Liver (tissue), 9 donors: ENCODE data around the gene PEAK1. TPM values are rescaled to one million over a fixed set of nuclear protein-coding genes. Genes with fewer than 3 reads are reported as not detected.
"Not testable (repeated sequence)": the region's sequence is repeated elsewhere in the genome, so short reads cannot be mapped to it uniquely, and the experiment has no call there.

Experiments used
- DNase-seq: peaks from one replicate; pipeline ENCODE4 v3.0.0-alpha.2; 2017; ENCODE audit warnings: low spot score
- H3K27ac ChIP-seq, 2 donors: one replicate each; pipeline ENCODE4 v1.7.0; 2013; ENCODE audit warnings: inconsistent platforms in 2 of 2, low read length in 2 of 2, control low read depth in 1 of 2, low read depth in 1 of 2, mild to moderate bottlenecking in 1 of 2
- H3K27me3 ChIP-seq, 4 donors: one replicate each; pipeline versions ENCODE4 v1.6.1 to v1.7.0; 2013; ENCODE audit warnings: low read length in 3 of 4, inconsistent platforms in 1 of 4, mild to moderate bottlenecking in 1 of 4, moderate library complexity in 1 of 4; ENCODE audit not compliant: control insufficient read depth in 4 of 4, insufficient read depth in 4 of 4
- H3K36me3 ChIP-seq, 4 donors: one replicate each; pipeline versions ENCODE4 v1.6.1 to v1.7.0; 2013; ENCODE audit warnings: low read length in 3 of 4, mild to moderate bottlenecking in 3 of 4, low read depth in 1 of 4, moderate library complexity in 1 of 4; ENCODE audit not compliant: control insufficient read depth in 4 of 4, insufficient read depth in 3 of 4
- H3K4me1 ChIP-seq, 4 donors: one replicate each; pipeline versions ENCODE4 v1.6.1 to v1.7.0; 2013; ENCODE audit warnings: low read length in 3 of 4, mild to moderate bottlenecking in 3 of 4, moderate library complexity in 1 of 4; ENCODE audit not compliant: control insufficient read depth in 4 of 4, insufficient read depth in 4 of 4
- H3K4me3 ChIP-seq, 3 donors: one replicate each; pipeline versions ENCODE4 v1.6.1 to v1.7.0; 2013; ENCODE audit warnings: low read length in 3 of 3, control low read depth in 1 of 3, low read depth in 1 of 3, mild to moderate bottlenecking in 1 of 3
- H3K9ac ChIP-seq, 2 donors: one replicate each; pipeline ENCODE4 v1.7.0; 2013; ENCODE audit warnings: low read length in 2 of 2, mild to moderate bottlenecking in 2 of 2, moderate library complexity in 2 of 2, control low read depth in 1 of 2, low read depth in 1 of 2
- H3K9me3 ChIP-seq, 4 donors: one replicate each; pipeline versions ENCODE4 v1.6.1 to v1.7.0; 2013; ENCODE audit warnings: low read length in 3 of 4; ENCODE audit not compliant: control insufficient read depth in 4 of 4
- EGR1 ChIP-seq, 2 donors: IDR thresholded peaks; 2 replicates each; pipeline ENCODE4 v1.6.1; 2016 to 2018; ENCODE audit warnings: antibody characterized with exemption in 2 of 2, low read depth in 2 of 2
- FOXA1 ChIP-seq: IDR thresholded peaks from 2 replicates; pipeline ENCODE4 v1.6.1; 2016; ENCODE audit warnings: antibody characterized with exemption
- GABPA ChIP-seq, 2 donors: IDR thresholded peaks in 1 of 2; conservative IDR thresholded peaks in 1 of 2; 2 replicates each; pipeline ENCODE4 v1.6.1; 2016; ENCODE audit warnings: antibody characterized with exemption in 2 of 2, mild to moderate bottlenecking in 1 of 2, moderate library complexity in 1 of 2
- HNF4A ChIP-seq, 2 donors: conservative IDR thresholded peaks; 2 replicates each; pipeline ENCODE4 v1.6.1; 2016; ENCODE audit warnings: antibody characterized with exemption in 2 of 2, mild to moderate bottlenecking in 2 of 2
- HNF4G ChIP-seq: IDR thresholded peaks from 2 replicates; pipeline ENCODE4 v1.6.1; 2016; ENCODE audit warnings: antibody characterized with exemption
- JUND ChIP-seq, 2 donors: IDR thresholded peaks; 2 replicates each; pipeline ENCODE4 v1.6.1; 2016; ENCODE audit warnings: antibody characterized with exemption in 2 of 2
- NR2F2 ChIP-seq: IDR thresholded peaks from 2 replicates; pipeline ENCODE4 v1.6.1; 2016; ENCODE audit warnings: antibody characterized with exemption
- RAD21 ChIP-seq, 2 donors: IDR thresholded peaks; 2 replicates each; pipeline ENCODE4 v1.6.1; 2016; ENCODE audit warnings: antibody characterized with exemption in 2 of 2, mild to moderate bottlenecking in 2 of 2
- RXRA ChIP-seq, 2 donors: IDR thresholded peaks; 2 replicates each; pipeline ENCODE4 v1.6.1; 2017 to 2018; ENCODE audit warnings: antibody characterized with exemption in 2 of 2, mild to moderate bottlenecking in 1 of 2
- SP1 ChIP-seq: IDR thresholded peaks from 2 replicates; pipeline ENCODE4 v1.6.1; 2018; ENCODE audit warnings: antibody characterized with exemption, mild to moderate bottlenecking
- WGBS: extraction: QIAGEN DNeasy Blood & Tissue Kit; methylation state at CpG from one replicate; pipeline ENCODE4 v1.1.7; 2013; 5-methylcytosine and 5-hydroxymethylcytosine counted together
- polyA plus RNA-seq, 2 donors: library from polyadenylated mRNA; stranded (reverse) in 1 of 2; unstranded in 1 of 2; fragments of 200-250 nt in 1 of 2; fragments of >200 nt in 1 of 2; fragmentation: Nextera tagmentation in 1 of 2; extraction: Ambion mirVana in 1 of 2; gene quantifications; one replicate each; pipeline versions ENCODE4 v1.2.1 to v1.2.3, GENCODE V29; 2013 to 2015
- total RNA-seq, 2 donors: library from RNA; depleted of rRNA; stranded (reverse); fragments of >200 nt; gene quantifications; one replicate each; pipeline ENCODE4 v1.2.3, GENCODE V29; 2014
- TF ChIP-seq, protein P1 (sequence below): IDR thresholded peaks from 2 replicates; pipeline ENCODE4 v1.6.1; 2016; ENCODE audit warnings: antibody characterized with exemption
- TF ChIP-seq, protein P2 (sequence below): IDR thresholded peaks from 2 replicates; pipeline ENCODE4 v1.6.1; 2016; ENCODE audit warnings: antibody characterized with exemption
- TF ChIP-seq, protein P3 (sequence below): fragments of 150-350 bp; IDR thresholded peaks from 2 replicates; pipeline ENCODE4 v1.5.1; 2017; ENCODE audit warnings: improper control_type of control experiment, low read depth, low read length; ENCODE audit not compliant: missing input control
- donor health status: healthy.
- donor health status: healthy.
- donor health status: healthy.
- donor health status: healthy.
- donor health status: healthy.

The PEAK1 gene
- total and polyA plus RNA-seq, 4 donors: 1.8 to 14.9 (median 5.8) TPM

DNA sequence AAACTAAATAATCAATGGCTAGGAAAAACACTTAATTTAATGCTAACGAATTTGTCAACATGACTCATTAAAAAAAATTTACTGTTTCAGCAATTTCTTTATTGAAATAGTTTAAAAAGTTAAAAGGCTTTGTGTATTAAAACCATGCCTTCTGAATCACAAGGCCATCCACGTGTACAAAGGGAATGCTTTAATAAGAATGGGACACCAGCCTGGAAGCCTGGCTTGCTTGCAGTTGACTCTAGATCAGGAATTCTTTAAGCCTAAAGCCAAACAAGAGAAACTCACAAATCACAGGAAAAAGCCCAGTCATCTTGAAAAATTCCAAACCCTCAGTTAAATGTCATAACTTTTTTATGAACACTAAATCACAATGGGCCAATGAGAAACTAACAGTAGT is 137.6 kb downstream of the PEAK1 start:
- Histone ChIP-seq H3K27ac (no peak overlapping the region), H3K27me3 (no peaks in the 10 kb centered on the region), H3K4me1 (no peaks in the 10 kb centered on the region), H3K9me3 (no peaks in the 10 kb centered on the region), H3K4me3 (no peak overlapping the region), H3K36me3 (peaks cover 0 to 6% (median 1%) of the 10 kb centered on the region in 4 donors), H3K9ac (no peak overlapping the region)
- no peak for DNase-seq
- WGBS: 86% methylated on average over 2 of the region's 2 CpGs
- no peak for TF ChIP-seq RAD21 (IDR thresholded peaks at IDR 0.05)
- no peak for TF ChIP-seq RXRA (IDR thresholded peaks at IDR 0.05)
- TF ChIP-seq HNF4A (conservative IDR thresholded peaks at IDR 0.05): no peak
- no peak for TF ChIP-seq JUND (IDR thresholded peaks at IDR 0.05)

DNA sequence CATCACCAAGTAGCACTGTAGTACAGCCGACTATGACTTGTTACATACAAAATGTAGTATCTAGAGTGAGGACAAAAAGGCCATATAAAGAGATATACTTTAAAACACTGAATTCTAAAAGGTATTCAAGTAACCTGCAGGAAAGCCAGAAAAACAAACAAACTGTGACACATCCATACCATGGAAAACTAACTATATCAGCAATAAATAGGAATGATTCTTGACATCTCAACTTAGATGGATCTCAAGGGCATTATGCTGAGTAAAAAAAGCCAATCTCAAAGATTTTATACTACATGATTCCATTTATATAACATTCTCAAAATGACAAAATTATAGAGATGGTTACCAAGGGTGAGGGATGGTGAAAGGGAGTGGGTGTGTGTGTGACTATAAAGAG is 143.0 kb downstream of the PEAK1 start:
- no peak overlapping the region for H3K27ac ChIP-seq
- no peaks in the 10 kb centered on the region for H3K9me3 ChIP-seq

DNA sequence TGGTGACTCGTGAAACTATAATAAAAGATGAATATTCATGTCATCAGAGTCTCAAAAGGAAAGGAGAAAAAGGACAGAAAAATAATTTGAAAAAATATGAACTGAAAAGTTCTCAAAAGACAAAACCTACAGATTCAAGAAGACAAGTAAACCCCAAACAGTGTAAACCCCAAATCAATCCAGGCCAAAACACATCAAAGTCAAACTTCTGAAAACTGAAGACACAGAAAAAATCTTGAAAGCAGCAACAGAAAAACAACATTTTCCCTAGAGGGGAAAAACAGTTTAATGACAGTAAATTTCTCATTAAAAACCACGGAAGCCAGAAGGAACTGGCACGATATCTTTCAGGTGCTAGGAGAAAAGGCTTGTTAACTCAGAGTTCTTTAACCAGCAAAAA is 143.8 kb downstream of the PEAK1 start:
- 87% methylated on average over 3 of the region's 3 CpGs for WGBS
- Histone ChIP-seq H3K27ac (no peak overlapping the region), H3K36me3 (no peaks in the 10 kb centered on the region), H3K27me3 (no peaks in the 10 kb centered on the region), H3K9me3 (no peaks in the 10 kb centered on the region), H3K4me3 (no peak overlapping the region), H3K9ac (no peak overlapping the region), H3K4me1 (no peaks in the 10 kb centered on the region)
- no peak for DNase-seq
- TF ChIP-seq GABPA (IDR thresholded peaks at IDR 0.05 in 1 of 2, conservative IDR thresholded peaks at IDR 0.05 in 1 of 2): no peak
- TF ChIP-seq RXRA (IDR thresholded peaks at IDR 0.05): no peak
- TF ChIP-seq SP1: no peak
- TF ChIP-seq EGR1 (IDR thresholded peaks at IDR 0.05; ENCODE audit: low read depth in 2 of 2): no peak
- TF ChIP-seq, protein P1, sequence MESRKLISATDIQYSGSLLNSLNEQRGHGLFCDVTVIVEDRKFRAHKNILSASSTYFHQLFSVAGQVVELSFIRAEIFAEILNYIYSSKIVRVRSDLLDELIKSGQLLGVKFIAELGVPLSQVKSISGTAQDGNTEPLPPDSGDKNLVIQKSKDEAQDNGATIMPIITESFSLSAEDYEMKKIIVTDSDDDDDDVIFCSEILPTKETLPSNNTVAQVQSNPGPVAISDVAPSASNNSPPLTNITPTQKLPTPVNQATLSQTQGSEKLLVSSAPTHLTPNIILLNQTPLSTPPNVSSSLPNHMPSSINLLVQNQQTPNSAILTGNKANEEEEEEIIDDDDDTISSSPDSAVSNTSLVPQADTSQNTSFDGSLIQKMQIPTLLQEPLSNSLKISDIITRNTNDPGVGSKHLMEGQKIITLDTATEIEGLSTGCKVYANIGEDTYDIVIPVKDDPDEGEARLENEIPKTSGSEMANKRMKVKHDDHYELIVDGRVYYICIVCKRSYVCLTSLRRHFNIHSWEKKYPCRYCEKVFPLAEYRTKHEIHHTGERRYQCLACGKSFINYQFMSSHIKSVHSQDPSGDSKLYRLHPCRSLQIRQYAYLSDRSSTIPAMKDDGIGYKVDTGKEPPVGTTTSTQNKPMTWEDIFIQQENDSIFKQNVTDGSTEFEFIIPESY: no peak
- TF ChIP-seq FOXA1: no peak
- no peak for TF ChIP-seq RAD21 (IDR thresholded peaks at IDR 0.05)

More for the DNA sequence above, 143.0 kb downstream of the PEAK1 start:
- Histone ChIP-seq H3K9ac (no peak overlapping the region), H3K4me3 (no peak overlapping the region), H3K27me3 (no peaks in the 10 kb centered on the region), H3K4me1 (no peaks in the 10 kb centered on the region), H3K36me3 (no peaks in the 10 kb centered on the region)
- TF ChIP-seq HNF4G (no peak), HNF4A (conservative IDR thresholded peaks at IDR 0.05) (no peak), NR2F2 (no peak), JUND (IDR thresholded peaks at IDR 0.05) (no peak), EGR1 (IDR thresholded peaks at IDR 0.05; ENCODE audit: low read depth in 2 of 2) (no peak)
- TF ChIP-seq, protein P2, sequence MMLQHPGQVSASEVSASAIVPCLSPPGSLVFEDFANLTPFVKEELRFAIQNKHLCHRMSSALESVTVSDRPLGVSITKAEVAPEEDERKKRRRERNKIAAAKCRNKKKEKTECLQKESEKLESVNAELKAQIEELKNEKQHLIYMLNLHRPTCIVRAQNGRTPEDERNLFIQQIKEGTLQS: no peak
- TF ChIP-seq, protein P3, sequence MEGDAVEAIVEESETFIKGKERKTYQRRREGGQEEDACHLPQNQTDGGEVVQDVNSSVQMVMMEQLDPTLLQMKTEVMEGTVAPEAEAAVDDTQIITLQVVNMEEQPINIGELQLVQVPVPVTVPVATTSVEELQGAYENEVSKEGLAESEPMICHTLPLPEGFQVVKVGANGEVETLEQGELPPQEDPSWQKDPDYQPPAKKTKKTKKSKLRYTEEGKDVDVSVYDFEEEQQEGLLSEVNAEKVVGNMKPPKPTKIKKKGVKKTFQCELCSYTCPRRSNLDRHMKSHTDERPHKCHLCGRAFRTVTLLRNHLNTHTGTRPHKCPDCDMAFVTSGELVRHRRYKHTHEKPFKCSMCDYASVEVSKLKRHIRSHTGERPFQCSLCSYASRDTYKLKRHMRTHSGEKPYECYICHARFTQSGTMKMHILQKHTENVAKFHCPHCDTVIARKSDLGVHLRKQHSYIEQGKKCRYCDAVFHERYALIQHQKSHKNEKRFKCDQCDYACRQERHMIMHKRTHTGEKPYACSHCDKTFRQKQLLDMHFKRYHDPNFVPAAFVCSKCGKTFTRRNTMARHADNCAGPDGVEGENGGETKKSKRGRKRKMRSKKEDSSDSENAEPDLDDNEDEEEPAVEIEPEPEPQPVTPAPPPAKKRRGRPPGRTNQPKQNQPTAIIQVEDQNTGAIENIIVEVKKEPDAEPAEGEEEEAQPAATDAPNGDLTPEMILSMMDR: no peak
- 96% methylated on average over 1 of the region's 1 CpG for WGBS
- DNase-seq: no peak

DNA sequence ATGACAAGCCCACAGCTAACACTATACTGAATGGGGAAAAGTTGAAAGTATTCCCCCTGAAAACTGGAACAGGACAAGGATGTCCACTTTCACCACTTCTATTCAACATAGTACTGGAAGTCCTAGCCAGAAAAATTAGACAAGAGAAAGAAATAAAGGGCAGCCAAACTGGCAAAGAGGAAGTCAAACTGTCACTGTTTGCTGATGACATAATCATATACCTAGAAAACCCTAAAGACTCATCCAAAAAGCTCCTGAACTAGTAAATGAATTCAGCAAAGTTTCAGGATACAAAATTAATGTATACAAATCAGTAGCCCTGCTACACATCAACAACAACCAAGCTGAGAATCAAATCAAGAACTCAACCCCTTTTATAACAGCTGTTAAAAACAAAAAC is 146.8 kb downstream of the PEAK1 start:
- not testable (repeated sequence) for H3K9me3 ChIP-seq, DNase-seq, H3K27ac ChIP-seq, H3K4me1 ChIP-seq, H3K36me3 ChIP-seq, H3K4me3 ChIP-seq, H3K27me3 ChIP-seq, H3K9ac ChIP-seq
